ENCODE measurements around the gene CLDN6. TPM values are rescaled to one million over a fixed set of nuclear protein-coding genes. Genes with fewer than 3 reads are reported as not detected.
A peak's percentile ranks its signal among the peaks of the same experiment; 100 is the strongest.

Gene CLDN6
- total RNA-seq, 1 donor from 2014 or later: 0.96 TPM

GRCh38 chr16:2974319-2975056 is 43.5 kb downstream of the CLDN6 start:
- DNase-seq (ENCODE audit: low spot score) (no peak), ATAC-seq (no peak)

DNA sequence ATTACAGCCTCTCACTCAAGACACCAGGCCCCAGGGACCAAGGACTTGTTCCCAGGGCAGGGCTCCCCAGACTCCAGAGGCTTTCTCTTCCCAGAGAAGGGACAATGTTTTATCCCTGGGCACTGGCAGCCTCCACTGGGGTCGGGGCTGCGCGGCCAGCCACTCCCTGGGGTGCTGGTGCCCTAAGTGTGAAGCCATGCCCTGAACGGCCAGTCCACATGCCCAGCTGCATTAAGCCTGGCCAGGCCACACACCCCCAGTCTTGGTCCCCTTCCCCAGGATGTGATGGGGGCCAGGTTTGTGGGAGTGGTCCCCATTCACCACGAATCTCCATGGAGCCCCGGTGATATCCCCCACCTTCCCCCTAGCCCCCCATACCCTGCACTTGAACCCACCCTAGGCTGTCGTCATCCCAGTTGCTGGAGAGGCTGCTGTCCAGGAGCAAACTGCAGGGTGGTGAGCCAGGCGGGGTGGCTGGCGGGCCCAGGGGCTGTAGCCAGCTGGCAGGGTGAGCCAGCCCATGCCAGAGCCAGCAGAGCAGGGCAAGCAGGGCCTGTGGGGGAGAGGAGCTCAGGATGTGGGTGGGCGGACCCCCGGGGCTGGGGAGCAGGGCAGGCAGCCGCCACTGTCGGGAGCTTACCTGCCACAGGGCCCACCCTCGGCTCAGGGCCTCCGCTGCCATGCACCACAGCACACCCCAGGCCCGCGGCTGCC is 44.2 kb downstream of the CLDN6 start:
- no peak for ATAC-seq
- no peak for DNase-seq (ENCODE audit: low spot score)

DNA sequence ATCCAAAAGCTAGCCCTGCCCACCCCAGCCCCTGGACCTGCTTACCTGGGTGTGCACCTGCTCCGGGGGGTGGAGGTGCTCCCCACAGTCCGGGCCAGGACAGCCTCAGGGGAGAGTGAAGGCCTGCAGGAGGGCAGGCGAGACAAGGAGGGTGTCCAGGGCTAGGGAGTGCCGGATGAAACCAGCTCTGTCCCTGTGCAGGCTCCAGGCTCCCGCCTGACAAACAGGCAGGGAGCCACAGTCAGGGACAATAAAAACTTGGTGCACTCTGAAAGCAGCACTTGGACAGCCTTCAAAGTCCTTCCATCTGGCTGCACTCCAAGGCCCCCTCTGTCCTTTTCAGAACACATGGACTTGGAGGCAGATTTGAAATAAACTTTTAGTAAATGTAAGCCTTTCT is 44.9 kb downstream of the CLDN6 start:
- DNase-seq (ENCODE audit: low spot score) (no peak), ATAC-seq (no peak)

DNA sequence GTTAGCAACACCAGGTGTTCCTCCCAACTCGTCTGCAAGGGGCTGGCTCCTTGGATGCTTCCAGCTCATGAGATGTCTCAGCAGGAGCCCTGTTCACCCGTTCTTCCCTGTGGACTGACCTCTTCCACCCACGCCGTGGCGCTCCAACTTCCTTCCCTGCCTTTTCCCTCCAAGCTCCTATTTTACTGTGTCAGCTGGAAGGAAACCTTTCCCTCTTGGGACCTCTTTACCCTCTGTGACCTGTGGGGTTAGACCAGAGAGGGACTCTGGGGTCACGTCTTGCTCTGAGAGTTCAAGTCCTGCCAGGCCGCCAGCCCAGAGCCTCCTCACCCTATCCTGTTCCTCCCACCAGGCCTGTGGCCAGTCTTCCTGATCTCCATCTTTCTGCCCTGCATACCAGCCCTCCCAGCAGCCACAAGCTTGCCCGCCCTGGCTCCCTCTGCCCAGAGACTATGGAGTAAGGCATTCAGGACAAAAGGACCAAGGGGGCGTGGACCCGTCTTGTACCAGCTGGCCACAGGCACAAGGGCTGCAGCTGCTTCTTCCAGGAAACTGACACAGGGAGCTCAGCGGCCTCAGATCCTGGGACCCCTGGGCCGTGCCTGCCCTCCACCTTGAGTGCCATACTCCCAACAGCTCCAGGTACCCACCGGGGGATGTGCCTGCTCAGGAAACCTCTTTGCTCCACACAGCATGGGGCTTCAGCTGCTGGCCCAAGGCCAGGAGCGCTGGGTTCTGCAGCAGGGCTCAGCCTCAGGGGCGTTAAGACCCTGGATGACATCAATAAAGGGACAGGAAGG is 45.8 kb downstream of the CLDN6 start:
- DNase-seq (ENCODE audit: low spot score): no peak

DNA sequence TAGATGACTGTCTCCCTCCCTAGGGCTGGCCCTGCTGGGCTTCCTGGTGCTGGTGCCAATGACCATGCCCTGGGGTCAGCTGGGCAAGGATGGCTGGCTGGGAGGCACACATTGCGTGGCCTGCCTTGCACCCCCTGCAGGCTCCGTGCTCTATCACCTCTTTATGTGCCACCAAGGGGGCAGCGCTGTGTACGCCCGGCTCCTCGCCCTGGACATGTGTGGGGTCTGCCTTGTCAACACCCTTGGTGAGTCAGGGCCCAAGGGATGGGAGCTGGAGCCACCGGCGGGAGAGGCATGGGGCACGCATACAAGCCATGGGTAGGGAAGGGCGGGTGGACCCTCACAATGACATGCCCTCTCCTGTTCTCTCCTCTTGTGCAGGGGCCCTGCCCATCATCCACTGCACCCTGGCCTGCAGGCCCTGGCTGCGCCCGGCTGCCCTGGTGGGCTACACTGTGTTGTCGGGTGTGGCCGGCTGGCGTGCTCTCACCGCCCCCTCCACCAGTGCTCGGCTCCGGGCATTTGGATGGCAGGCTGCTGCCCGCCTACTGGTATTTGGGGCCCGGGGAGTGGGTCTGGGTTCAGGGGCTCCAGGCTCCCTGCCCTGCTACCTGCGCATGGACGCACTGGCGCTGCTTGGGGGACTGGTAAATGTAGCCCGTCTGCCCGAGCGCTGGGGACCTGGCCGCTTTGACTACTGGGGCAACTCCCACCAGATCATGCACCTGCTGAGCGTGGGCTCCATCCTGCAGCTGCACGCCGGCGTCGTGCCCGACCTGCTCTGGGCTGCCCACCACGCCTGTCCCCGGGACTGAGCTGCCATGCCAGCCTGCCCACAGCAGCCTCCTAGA is 46.6 kb downstream of the CLDN6 start:
- DNase-seq (ENCODE audit: low spot score) (no peak), ATAC-seq (no peak)

More for the DNA sequence above, 45.8 kb downstream of the CLDN6 start:
- no peak for ATAC-seq

DNA sequence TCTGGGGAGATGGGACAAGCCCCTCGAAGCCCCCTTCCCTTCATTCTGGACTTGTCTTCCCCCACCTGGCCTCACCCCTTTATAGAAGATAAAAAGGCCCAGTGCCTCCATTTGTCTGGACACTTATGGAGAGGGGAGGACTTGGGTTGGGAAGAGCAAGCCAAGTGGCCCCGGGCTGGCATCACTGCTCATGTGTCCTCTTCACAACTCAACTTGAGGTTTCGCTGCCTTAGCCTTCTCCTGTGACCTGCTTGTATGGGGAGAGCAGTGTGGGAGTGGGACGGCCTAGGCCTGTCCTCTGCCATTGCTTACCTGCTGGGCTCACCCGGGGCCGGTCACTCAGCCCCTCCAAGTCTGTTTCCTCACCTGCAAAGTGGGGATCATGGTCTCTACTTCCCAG is 47.4 kb downstream of the CLDN6 start:
- no peak for DNase-seq (ENCODE audit: low spot score)

GRCh38 chr16:2969545-2970521 is 48.1 kb downstream of the CLDN6 start:
- ATAC-seq: peak; percentile 8
- DNase-seq (ENCODE audit: low spot score): no peak

More for the DNA sequence above, 47.4 kb downstream of the CLDN6 start:
- ATAC-seq: no peak

- DNase-seq (ENCODE audit: low spot score): peak; percentile 89
Observed at GRCh38 chr16:2968738-2969544, 49.0 kb downstream of the CLDN6 start, which contains the start of gene PAQR4. Gene PAQR4, plus strand, starts transcription at chr16:2969348. Its CDS starts 327 bp downstream, at chr16:2969675.

DNA sequence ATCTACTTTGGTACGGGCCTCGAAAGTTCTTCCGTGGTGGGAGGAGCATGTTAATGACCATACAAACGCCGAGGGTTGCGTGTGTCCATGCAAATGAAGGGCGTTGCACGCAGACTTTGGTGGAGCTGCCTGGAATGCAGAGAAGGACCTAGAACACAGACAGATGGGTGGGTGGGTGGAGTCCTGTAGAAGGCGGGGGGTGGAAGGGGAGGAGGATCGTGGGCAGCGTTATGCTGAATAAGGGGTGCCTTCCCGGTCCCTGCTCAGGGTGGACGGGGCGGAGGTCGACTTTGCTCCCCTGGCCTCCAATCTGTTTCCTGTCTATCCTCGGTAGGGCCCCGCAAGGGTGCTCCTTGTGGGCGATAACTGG is 49.6 kb downstream of the CLDN6 start:
- DNase-seq (ENCODE audit: low spot score) (no peak), ATAC-seq (no peak)

More at GRCh38 chr16:2968738-2969544, 49.0 kb downstream of the CLDN6 start, which contains the start of gene PAQR4:
- peak; percentile 90 for ATAC-seq

DNA sequence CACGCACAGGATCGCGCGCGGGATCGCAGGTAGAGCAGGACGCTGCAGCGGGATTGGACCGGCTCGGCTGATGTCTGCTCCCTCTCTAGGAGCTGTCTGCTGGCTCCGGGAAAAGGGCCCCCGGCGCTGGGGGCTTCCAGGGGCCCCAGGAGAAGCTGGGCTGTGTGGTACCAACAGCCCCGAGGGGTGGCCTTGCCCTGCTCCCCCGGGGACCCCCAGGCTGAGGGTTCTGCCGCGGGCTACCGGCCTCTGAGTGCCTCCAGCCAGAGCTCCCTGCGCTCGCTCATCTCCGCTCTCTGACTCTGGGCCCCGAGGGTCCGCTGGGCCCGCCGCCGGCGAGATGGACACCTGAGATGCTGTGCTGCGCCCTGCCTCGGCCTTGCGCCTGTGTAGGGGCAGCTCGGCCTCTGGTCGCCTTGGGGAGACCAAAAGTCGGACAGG is 50.2 kb downstream of the CLDN6 start:
- ATAC-seq: no peak
- no peak for DNase-seq (ENCODE audit: low spot score)

DNA sequence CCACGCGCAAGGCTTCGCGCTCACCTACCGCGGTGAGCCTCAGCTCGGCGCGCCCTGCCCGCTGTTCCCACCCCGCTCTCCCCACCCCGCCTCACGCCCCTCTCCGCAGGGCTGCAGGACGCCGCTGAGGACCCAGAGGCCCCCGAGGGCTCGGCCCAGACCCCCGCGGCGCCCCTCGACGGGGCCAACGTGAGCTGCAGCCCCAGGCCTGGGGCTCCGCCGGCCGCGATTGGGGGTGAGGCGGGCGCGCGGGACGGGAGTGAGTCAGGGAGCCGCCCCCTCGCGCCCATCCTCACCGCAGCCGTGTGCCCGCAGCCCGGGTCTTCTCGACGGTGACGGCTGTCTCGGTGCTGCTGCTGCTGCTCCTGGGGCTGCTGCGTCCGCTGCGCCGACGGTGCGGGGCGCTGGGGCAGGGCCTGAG is 50.8 kb downstream of the CLDN6 start:
- no peak for ATAC-seq
- DNase-seq (ENCODE audit: low spot score): no peak

DNA sequence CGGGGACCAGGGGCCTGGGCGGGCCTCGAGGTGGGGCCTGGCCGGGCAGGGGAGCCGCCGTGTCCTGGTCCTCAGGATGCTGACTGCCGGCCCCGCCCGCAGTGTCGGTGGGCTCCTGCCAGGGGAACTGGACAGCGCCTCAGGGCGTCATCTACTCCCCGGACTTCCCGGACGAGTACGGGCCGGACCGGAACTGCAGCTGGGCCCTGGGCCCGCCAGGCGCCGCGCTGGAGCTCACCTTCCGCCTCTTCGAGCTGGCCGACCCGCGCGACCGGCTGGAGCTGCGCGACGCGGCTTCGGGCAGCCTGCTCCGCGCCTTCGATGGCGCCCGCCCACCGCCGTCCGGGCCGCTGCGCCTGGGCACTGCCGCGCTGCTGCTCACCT is 51.2 kb downstream of the CLDN6 start:
- DNase-seq (ENCODE audit: low spot score): no peak
- ATAC-seq: no peak

DNA sequence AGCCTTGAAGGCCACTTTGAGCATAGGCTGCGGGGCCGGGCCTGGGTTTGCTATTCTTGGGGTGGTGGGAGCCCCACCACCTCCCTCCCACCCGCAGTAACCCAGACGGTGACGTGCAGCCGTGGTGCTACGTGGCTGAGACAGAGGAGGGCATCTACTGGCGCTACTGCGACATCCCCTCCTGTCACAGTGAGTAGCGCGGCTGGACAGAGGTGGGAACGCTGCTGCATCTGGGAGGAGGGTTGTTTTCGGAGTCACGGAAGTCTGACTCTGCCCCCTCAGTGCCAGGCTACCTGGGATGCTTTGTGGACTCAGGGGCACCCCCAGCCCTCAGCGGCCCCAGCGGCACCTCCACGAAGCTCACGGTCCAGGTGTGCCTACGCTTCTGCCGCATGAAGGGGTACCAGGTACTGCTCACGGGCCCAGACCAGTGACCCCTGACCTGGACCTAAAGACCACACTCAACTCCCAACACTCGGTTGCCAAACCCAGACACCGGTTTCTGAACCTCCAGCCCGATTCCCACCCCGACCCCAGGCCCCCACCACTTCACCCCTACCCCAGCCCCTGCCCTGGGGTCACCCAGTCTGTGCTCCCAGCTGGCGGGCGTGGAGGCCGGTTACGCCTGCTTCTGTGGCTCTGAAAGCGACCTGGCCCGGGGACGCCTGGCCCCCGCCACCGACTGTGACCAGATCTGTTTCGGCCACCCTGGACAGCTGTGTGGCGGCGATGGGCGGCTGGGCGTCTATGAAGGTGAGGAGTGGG is 51.8 kb downstream of the CLDN6 start:
- DNase-seq (ENCODE audit: low spot score): peak; percentile 45
- no peak for ATAC-seq
